K562 (cell line): Measurements from ENCODE around the gene MAML3. TPM values are rescaled to one million over a fixed set of nuclear protein-coding genes. Genes with fewer than 3 reads are reported as not detected.

Source experiments
- ATAC-seq: fragments of 200-7000 bp; cut with Tn5 transposase; 3 replicates; pipeline ENCODE4 v1.9.1; 2020; ENCODE audit warnings: moderate library complexity
- BruUV-seq: library from RNA; stranded (reverse); fragments of 400-500 nt; replicated peaks from 2 replicates; lab custom pipeline; 2021; lab: Mats Ljungman, UMichigan
- CTCF ChIA-PET: fragments of 300-600 bp; formaldehyde crosslinking; extraction: SDS; loops from one replicate; lab custom pipeline; 2021; ENCODE audit warnings: low intra/inter-chr PET ratio; lab: Yijun Ruan, JAX
- POLR2A ChIA-PET: fragments of 300-600, 350-650 bp; sonication (Branson Sonifier 250); formaldehyde crosslinking; extraction: SDS; loops from one replicate; lab custom pipeline; 2021; ENCODE audit warnings: antibody characterized with exemption, inconsistent platforms; lab: Yijun Ruan, JAX
- DNase-seq, 4 experiments: peaks; one replicate each; pipeline versions ENCODE4 v3.0.0 to v3.0.0-alpha.2; 2011 to 2018; ENCODE audit warnings: low spot score in 3 of 4, mixed read lengths in 3 of 4; ENCODE audit errors: extremely low read depth in 1 of 4
- FAIRE-seq: peaks from 2 replicates; lab custom pipeline; 2011; peaks lifted over from hg19 to GRCh38; lab: Jason Lieb, UNC
- H2AFZ ChIP-seq: 2 replicates; pipeline ENCODE4 v1.6.0; 2011; ENCODE audit warnings: low read depth, low read length, control low read depth, inconsistent platforms
- H3K27ac ChIP-seq: fragments of 200-600 bp; 3 replicates; pipeline ENCODE4 v1.8.0; 2011; ENCODE audit warnings: low read depth, mild to moderate bottlenecking, control low read depth, inconsistent platforms, low read length, moderate library complexity, mixed read lengths; ENCODE audit errors: extremely low read depth
- H3K27me3 ChIP-seq, 2 experiments: fragments of 300-600 bp in 1 of 2; 2 replicates in 1 of 2; 3 replicates in 1 of 2; pipeline versions ENCODE4 v1.6.0 to v1.8.0; 2011; ENCODE audit warnings: inconsistent platforms in 2 of 2, low read length in 2 of 2, mild to moderate bottlenecking in 1 of 2, mixed read lengths in 1 of 2, moderate library complexity in 1 of 2; ENCODE audit not compliant: control insufficient read depth in 2 of 2, insufficient read depth in 2 of 2
- H3K36me3 ChIP-seq: fragments of 300-600 bp; 3 replicates; pipeline ENCODE4 v1.8.0; 2011; ENCODE audit warnings: mild to moderate bottlenecking, low read length, inconsistent platforms; ENCODE audit not compliant: control insufficient read depth, insufficient read depth
- H3K4me1 ChIP-seq, 2 experiments: fragments of 200-600 bp in 1 of 2; replicated peaks in 1 of 2; 2 replicates in 1 of 2; 3 replicates in 1 of 2; pipeline versions ENCODE4 v1.5.1 to v1.8.0; 2011; ENCODE audit warnings: inconsistent platforms in 2 of 2, low read length in 2 of 2, mild to moderate bottlenecking in 1 of 2, mixed read lengths in 1 of 2, moderate library complexity in 1 of 2; ENCODE audit not compliant: control insufficient read depth in 2 of 2, insufficient read depth in 2 of 2
- H3K4me2 ChIP-seq: 2 replicates; pipeline ENCODE4 v1.6.1; 2011; ENCODE audit warnings: low read length, control low read depth, inconsistent platforms, mixed read lengths; ENCODE audit not compliant: insufficient read depth
- H3K4me3 ChIP-seq: fragments of 200-600 bp; sonication (generic), shearing (Covaris generic); 2 replicates; pipeline ENCODE4 v1.5.1; 2016; ENCODE audit warnings: control low read depth, inconsistent platforms
- H3K79me2 ChIP-seq: fragments of 200-600 bp; 3 replicates; pipeline ENCODE4 v1.8.0; 2011; ENCODE audit warnings: low read length, inconsistent platforms; ENCODE audit not compliant: control insufficient read depth, insufficient read depth
- H3K9ac ChIP-seq, 2 experiments: 2 replicates each; pipeline versions ENCODE4 v1.6.0 to v1.6.1; 2011; ENCODE audit warnings: low read depth in 2 of 2, low read length in 2 of 2, control low read depth in 1 of 2, inconsistent platforms in 1 of 2, mild to moderate bottlenecking in 1 of 2, mixed read lengths in 1 of 2; ENCODE audit not compliant: insufficient read depth in 1 of 2
- H3K9me1 ChIP-seq: one replicate; pipeline ENCODE4 v1.6.0; 2011; ENCODE audit warnings: inconsistent platforms, mild to moderate bottlenecking, low read length, moderate library complexity; ENCODE audit not compliant: control insufficient read depth, insufficient read depth
- H3K9me3 ChIP-seq: replicated peaks from 2 replicates; pipeline ENCODE4 v1.5.1; 2011; ENCODE audit warnings: low read depth, low read length, inconsistent platforms; ENCODE audit not compliant: control insufficient read depth, insufficient read depth
- H4K20me1 ChIP-seq: replicated peaks from 2 replicates; pipeline ENCODE4 v1.6.1; 2011; ENCODE audit warnings: low read length, inconsistent platforms, mixed read lengths; ENCODE audit not compliant: control insufficient read depth, insufficient read depth
- C11orf30 ChIP-seq: fragments of 450-650 bp; IDR thresholded peaks from 2 replicates; pipeline ENCODE4 v1.6.1; 2016; ENCODE audit warnings: low read depth, mild to moderate bottlenecking
- CHD4 ChIP-seq: fragments of 200-600 bp; sonication (generic); IDR thresholded peaks from 3 replicates; pipeline ENCODE4 v1.6.1; 2012; ENCODE audit warnings: low read depth, mild to moderate bottlenecking, mixed read lengths, low read length, inconsistent platforms; ENCODE audit not compliant: insufficient read depth, insufficient replicate concordance, poor library complexity, severe bottlenecking
- IRF2 ChIP-seq: sonication (generic); formaldehyde crosslinking; IDR thresholded peaks from 2 replicates; pipeline ENCODE4 v1.8.1; 2022; ENCODE audit warnings: mild to moderate bottlenecking, missing genetic modification reagents
- JUNB ChIP-seq: fragments of 450-650 bp; formaldehyde crosslinking; conservative IDR thresholded peaks from 2 replicates; pipeline ENCODE4 v1.4.0; 2020; ENCODE audit warnings: mild to moderate bottlenecking
- NR1H2 ChIP-seq: sonication (generic); formaldehyde crosslinking; IDR thresholded peaks from 2 replicates; pipeline ENCODE4 v1.4.0; 2020; ENCODE audit warnings: mild to moderate bottlenecking, missing genetic modification reagents
- WGBS: fragments of 100-300 bp; shearing (Covaris generic); methylation state at CpG from one replicate; pipeline ENCODE4 v1.1.6; 2016; ENCODE audit warnings: low coverage, mixed read lengths; ENCODE audit not compliant: insufficient coverage; ENCODE audit errors: missing lambda C conversion rate; 5-methylcytosine and 5-hydroxymethylcytosine counted together
- in situ Hi-C: fragments of 300-500 bp; cut with MboI; formaldehyde crosslinking; loops from 4 replicates; pipeline ENCODE4 v1.15.0; 2018; ENCODE audit warnings: inconsistent platforms, mixed read lengths
- intact Hi-C: fragments of 100-400 bp; cut with micrococcal nuclease; formaldehyde crosslinking; loops from 2 replicates; pipeline ENCODE4 v1.14.2; 2022
- polyA plus RNA-seq, 8 experiments: library from polyadenylated mRNA; depleted of rRNA in 4 of 8; stranded (reverse) in 5 of 8; unstranded in 3 of 8; fragments of >200 nt; fragmentation: Nextera tagmentation in 2 of 8; fragmentation: Illumina TruSeq in 1 of 8; extraction: Ambion mirVana in 2 of 8; extraction: Trizol in 1 of 8; gene quantifications; 2 replicates each; pipeline versions ENCODE4 v1.2.1 to v1.2.3, GENCODE V29; 2011 to 2014; ENCODE audit warnings: inconsistent platforms in 1 of 8, missing spikeins in 1 of 8
- total RNA-seq, 7 experiments: library from RNA; depleted of rRNA in 6 of 7; stranded (reverse); fragments of >200 nt in 6 of 7; fragmentation: Illumina TruSeq in 2 of 7; extraction: Trizol in 2 of 7; gene quantifications; 2 replicates each; pipeline versions ENCODE4 v1.2.1 to v1.2.3, GENCODE V29; 2011 to 2021; ENCODE audit warnings: low replicate concordance in 1 of 7
- TF ChIP-seq, protein P1 (sequence below): sonication (generic); formaldehyde crosslinking; IDR thresholded peaks from 2 replicates; pipeline ENCODE4 v1.8.1; 2023; ENCODE audit warnings: mild to moderate bottlenecking, missing genetic modification reagents
- TF ChIP-seq, protein P2 (sequence below): fragments of 250-450 bp; sonication (Bioruptor Pico); IDR thresholded peaks from 2 replicates; pipeline ENCODE4 v1.5.1; 2021; ENCODE audit warnings: mild to moderate bottlenecking
- TF ChIP-seq, protein P3 (sequence below), 2 experiments: fragments of 450-650 bp; formaldehyde crosslinking in 1 of 2; IDR thresholded peaks; 2 replicates each; pipeline versions ENCODE4 v1.4.0 to v1.6.1; 2014 to 2020; ENCODE audit warnings: mild to moderate bottlenecking in 2 of 2, borderline replicate concordance in 1 of 2, low read depth in 1 of 2

Gene MAML3
- total and polyA plus RNA-seq, 9 of the 15 experiments (the other 6 are each of a cell fraction or from before 2014, with no cell fraction given), result 0.01 to 0.55 (median 0.25) TPM

DNA sequence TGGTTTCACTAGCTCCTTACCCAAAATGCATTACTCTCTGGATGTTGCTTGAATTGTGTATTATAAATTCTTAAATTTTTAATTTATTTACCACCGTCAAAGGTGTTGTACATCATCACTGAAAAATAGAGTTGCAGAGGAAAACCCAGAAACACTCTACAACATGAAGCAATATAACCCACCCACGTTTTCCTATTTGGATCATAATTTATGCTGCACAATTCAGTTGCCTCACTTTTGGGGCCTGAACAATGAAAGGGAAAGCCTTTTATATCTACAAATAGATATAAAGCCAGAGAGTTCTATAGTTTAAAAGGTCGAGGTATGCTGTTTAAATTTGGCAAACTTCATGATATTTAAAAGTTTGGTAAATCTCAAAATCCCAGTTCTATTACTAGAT is 372.9 kb downstream of the MAML3 start (continued):
- TF ChIP-seq, protein P1, sequence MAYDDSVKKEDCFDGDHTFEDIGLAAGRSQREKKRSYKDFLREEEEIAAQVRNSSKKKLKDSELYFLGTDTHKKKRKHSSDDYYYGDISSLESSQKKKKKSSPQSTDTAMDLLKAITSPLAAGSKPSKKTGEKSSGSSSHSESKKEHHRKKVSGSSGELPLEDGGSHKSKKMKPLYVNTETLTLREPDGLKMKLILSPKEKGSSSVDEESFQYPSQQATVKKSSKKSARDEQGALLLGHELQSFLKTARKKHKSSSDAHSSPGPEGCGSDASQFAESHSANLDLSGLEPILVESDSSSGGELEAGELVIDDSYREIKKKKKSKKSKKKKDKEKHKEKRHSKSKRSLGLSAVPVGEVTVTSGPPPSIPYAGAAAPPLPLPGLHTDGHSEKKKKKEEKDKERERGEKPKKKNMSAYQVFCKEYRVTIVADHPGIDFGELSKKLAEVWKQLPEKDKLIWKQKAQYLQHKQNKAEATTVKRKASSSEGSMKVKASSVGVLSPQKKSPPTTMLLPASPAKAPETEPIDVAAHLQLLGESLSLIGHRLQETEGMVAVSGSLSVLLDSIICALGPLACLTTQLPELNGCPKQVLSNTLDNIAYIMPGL, result no peak
- TF ChIP-seq C11orf30, result no peak
- no peak for TF ChIP-seq NR1H2 (CRISPR knock-in tag)
- no peak for TF ChIP-seq JUNB (CRISPR knock-in tag)

DNA sequence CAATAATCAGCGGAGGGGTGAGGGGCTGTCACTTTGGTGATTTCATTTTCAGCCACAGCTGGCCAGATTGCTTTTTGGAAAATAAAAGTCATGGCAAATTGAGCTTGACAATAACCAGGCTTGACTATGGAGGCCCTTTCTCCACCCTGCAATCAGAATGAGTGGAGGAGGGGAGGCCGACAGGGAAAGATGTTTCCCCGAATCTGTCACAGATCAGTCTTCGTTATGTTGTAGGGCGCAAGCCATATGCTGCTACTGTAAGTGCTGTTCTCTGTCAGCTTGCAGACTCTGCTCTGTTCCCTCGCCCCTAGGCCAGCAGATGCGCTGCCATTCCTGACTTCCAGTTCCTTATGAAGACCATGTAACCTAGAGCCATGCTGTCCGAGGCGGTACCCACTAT is 374.3 kb downstream of the MAML3 start:
- ATAC-seq (no peak), DNase-seq (no peak), FAIRE-seq (no peak)
- Histone ChIP-seq H3K27ac (no peak overlapping the region), H3K4me1 (no peaks in the 10 kb centered on the region), H3K9me1 (no peaks in the 10 kb centered on the region), H3K9ac (no peak overlapping the region), H3K4me3 (no peak overlapping the region), H3K4me2 (no peak overlapping the region), H3K36me3 (no peaks in the 10 kb centered on the region), H3K9me3 (no peaks in the 10 kb centered on the region), H2AFZ (no peak overlapping the region), H4K20me1 (no peaks in the 10 kb centered on the region), H3K27me3 (peaks cover 7 to 30% of the 10 kb centered on the region in 2 experiments), H3K79me2 (no peaks in the 10 kb centered on the region)
- ChIA-PET CTCF (no interaction called here), POLR2A (no interaction called here)
- in situ Hi-C loops, result no loop called here
- intact Hi-C loops, result no loop called here
- no TSS peak for BruUV-seq
- 4% methylated on average over 9 of the region's 9 CpGs for WGBS
- TF ChIP-seq CHD4, result no peak
- TF ChIP-seq, protein P2, sequence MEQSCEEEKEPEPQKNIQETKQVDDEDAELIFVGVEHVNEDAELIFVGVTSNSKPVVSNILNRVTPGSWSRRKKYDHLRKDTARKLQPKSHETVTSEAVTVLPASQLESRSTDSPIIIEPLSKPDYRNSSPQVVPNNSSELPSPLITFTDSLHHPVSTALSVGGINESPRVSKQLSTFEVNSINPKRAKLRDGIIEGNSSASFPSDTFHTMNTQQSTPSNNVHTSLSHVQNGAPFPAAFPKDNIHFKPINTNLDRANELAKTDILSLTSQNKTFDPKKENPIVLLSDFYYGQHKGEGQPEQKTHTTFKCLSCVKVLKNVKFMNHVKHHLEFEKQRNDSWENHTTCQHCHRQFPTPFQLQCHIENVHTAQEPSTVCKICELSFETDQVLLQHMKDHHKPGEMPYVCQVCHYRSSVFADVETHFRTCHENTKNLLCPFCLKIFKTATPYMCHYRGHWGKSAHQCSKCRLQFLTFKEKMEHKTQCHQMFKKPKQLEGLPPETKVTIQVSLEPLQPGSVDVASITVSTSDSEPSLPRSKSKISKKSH (CRISPR knock-in tag), result no peak
- TF ChIP-seq, protein P3, sequence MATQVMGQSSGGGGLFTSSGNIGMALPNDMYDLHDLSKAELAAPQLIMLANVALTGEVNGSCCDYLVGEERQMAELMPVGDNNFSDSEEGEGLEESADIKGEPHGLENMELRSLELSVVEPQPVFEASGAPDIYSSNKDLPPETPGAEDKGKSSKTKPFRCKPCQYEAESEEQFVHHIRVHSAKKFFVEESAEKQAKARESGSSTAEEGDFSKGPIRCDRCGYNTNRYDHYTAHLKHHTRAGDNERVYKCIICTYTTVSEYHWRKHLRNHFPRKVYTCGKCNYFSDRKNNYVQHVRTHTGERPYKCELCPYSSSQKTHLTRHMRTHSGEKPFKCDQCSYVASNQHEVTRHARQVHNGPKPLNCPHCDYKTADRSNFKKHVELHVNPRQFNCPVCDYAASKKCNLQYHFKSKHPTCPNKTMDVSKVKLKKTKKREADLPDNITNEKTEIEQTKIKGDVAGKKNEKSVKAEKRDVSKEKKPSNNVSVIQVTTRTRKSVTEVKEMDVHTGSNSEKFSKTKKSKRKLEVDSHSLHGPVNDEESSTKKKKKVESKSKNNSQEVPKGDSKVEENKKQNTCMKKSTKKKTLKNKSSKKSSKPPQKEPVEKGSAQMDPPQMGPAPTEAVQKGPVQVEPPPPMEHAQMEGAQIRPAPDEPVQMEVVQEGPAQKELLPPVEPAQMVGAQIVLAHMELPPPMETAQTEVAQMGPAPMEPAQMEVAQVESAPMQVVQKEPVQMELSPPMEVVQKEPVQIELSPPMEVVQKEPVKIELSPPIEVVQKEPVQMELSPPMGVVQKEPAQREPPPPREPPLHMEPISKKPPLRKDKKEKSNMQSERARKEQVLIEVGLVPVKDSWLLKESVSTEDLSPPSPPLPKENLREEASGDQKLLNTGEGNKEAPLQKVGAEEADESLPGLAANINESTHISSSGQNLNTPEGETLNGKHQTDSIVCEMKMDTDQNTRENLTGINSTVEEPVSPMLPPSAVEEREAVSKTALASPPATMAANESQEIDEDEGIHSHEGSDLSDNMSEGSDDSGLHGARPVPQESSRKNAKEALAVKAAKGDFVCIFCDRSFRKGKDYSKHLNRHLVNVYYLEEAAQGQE (IDR thresholded peaks at IDR 0.05; ENCODE audit: borderline replicate concordance), result no peak
- TF ChIP-seq, protein P3 (CRISPR knock-in tag; IDR thresholded peaks at IDR 0.05; ENCODE audit: low read depth), result no peak
- no peak for TF ChIP-seq IRF2 (CRISPR knock-in tag)
